Measurements from ENCODE around the gene NOX4. TPM values are rescaled to one million over a fixed set of nuclear protein-coding genes. Genes with fewer than 3 reads are reported as not detected.

NOX4 gene
- total and polyA plus RNA-seq, 7 donors, result 0.46 to 4.2 (median 1.8) TPM

DNA sequence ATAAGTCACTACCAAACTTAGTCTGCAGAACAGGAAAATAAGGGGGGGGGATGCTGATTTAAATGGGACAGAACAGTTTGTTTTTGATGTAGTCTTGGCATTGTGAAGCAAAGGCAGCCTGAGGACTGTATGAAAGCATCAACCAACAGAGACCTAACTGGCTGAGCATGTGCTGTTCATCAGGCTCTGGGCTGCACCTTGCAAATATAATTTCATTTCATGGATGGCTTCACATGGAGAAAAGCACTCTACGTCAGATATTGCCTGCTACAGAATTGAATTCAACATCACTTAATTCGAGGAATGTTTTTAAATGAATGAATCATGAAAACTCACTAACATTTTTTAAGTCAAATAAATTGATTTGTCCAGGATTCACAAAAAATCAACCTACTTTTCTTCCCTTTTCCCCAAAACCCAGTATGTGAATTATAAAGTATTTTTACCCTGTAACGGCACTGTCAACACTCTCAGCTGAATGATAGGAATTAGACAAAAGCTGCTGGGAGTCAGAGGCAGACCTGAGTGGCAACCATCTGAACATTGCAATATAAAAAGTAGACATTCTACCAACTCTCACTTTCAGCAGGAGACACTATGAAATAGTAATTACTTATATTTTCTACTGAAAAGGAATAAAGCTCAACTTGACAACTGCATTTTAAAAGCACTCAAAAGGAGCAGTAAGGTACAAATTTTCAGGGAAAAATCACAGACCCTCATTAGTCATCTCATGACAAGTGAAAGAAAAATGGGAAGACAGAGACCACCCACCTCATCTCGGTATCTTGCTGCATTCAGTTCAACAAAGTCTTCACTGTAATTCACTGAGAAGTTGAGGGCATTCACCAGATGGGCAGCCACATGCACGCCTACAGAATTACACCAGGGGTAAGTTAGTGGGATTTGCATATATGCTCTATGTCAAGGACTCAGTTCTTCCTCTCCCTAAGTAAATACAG lies 47.5 kb downstream of the NOX4 start:
- no peak overlapping the region for H3K4me3 ChIP-seq
- DNase-seq, result no peak
- no peaks in the 10 kb centered on the region for H3K4me1 ChIP-seq
- H3K27ac ChIP-seq, result no peak overlapping the region
- WGBS, 3 donors, result 65 to 68% (median 66%) methylated on average over 5 of the region's 5 CpGs
- ATAC-seq, result no peak
- H3K36me3 ChIP-seq (ENCODE audit: insufficient read depth in 1 of 2, low read depth in 1 of 2), result no peaks in the 10 kb centered on the region
- TF ChIP-seq, protein P1, sequence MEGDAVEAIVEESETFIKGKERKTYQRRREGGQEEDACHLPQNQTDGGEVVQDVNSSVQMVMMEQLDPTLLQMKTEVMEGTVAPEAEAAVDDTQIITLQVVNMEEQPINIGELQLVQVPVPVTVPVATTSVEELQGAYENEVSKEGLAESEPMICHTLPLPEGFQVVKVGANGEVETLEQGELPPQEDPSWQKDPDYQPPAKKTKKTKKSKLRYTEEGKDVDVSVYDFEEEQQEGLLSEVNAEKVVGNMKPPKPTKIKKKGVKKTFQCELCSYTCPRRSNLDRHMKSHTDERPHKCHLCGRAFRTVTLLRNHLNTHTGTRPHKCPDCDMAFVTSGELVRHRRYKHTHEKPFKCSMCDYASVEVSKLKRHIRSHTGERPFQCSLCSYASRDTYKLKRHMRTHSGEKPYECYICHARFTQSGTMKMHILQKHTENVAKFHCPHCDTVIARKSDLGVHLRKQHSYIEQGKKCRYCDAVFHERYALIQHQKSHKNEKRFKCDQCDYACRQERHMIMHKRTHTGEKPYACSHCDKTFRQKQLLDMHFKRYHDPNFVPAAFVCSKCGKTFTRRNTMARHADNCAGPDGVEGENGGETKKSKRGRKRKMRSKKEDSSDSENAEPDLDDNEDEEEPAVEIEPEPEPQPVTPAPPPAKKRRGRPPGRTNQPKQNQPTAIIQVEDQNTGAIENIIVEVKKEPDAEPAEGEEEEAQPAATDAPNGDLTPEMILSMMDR (IDR thresholded peaks at IDR 0.05), result no peak
- H3K9me3 ChIP-seq, result no peaks in the 10 kb centered on the region
- no peaks in the 10 kb centered on the region for H3K27me3 ChIP-seq (ENCODE audit: insufficient read depth in 3 of 3, low read length in 2 of 3)
- intact Hi-C loops (cut with DNase I), result no loop called here

DNA sequence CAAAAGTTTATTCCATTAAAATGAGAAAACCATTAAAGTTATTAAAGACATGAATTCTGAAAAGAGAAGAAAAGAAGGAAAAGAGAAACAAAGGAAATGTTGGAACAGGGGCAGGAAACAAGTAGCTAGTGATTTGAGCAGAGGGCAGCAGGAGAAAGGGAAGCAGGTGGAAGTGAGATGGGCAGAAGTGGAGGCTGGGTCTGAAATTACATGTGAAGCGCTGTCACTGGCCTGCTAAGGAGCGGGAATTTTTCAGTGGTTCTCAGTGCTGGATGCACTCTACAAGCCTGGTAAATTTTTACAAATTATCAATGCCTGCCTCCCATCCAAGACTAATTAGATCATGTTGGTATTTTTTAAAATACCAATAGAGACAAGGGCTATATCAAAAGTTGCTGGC lies 48.4 kb downstream of the NOX4 start:
- no peaks in the 10 kb centered on the region for H3K27me3 ChIP-seq (ENCODE audit: insufficient read depth in 3 of 3, low read length in 2 of 3)
- TF ChIP-seq, protein P1 (IDR thresholded peaks at IDR 0.05), result no peak
- 75 to 89% (median 88%) methylated on average over 2 of the region's 2 CpGs for WGBS, 3 donors
- no peak for ATAC-seq
- DNase-seq, result no peak
- H3K4me3 ChIP-seq, result no peak overlapping the region
- no peaks in the 10 kb centered on the region for H3K4me1 ChIP-seq
- H3K9me3 ChIP-seq, result no peaks in the 10 kb centered on the region
- H3K36me3 ChIP-seq (ENCODE audit: insufficient read depth in 1 of 2, low read depth in 1 of 2), result no peaks in the 10 kb centered on the region
- H3K27ac ChIP-seq, result no peak overlapping the region
- intact Hi-C loops (cut with DNase I), result no loop called here

DNA sequence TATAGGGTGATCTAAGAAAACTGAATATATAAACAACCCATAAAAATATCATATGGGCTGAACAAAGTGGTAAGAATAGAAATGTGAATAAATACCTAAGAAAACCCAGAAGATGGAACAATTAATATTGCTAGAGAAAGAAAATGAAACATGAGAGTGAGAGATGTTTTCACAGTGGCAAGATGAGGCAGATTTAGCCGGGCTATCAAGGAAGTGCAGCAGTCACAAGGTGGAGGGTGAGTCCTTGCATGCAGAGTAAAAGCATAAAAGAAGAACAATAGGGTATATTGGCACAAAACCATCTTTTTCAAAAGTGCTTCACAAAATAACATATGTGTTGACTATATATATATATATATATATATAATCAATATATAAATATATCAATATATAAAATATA lies 49.6 kb downstream of the NOX4 start:
- H3K9me3 ChIP-seq, result no peaks in the 10 kb centered on the region
- intact Hi-C loops (cut with DNase I), result no loop called here
- DNase-seq, result no peak
- TF ChIP-seq, protein P1 (IDR thresholded peaks at IDR 0.05), result no peak
- no peaks in the 10 kb centered on the region for H3K4me1 ChIP-seq
- no peaks in the 10 kb centered on the region for H3K36me3 ChIP-seq (ENCODE audit: insufficient read depth in 1 of 2, low read depth in 1 of 2)
- no peak for ATAC-seq
- H3K4me3 ChIP-seq, result no peak overlapping the region
- WGBS, 3 donors, result 66 to 81% (median 66%) methylated on average over 1 of the region's 1 CpG
- no peak overlapping the region for H3K27ac ChIP-seq
- no peaks in the 10 kb centered on the region for H3K27me3 ChIP-seq (ENCODE audit: insufficient read depth in 3 of 3, low read length in 2 of 3)

DNA sequence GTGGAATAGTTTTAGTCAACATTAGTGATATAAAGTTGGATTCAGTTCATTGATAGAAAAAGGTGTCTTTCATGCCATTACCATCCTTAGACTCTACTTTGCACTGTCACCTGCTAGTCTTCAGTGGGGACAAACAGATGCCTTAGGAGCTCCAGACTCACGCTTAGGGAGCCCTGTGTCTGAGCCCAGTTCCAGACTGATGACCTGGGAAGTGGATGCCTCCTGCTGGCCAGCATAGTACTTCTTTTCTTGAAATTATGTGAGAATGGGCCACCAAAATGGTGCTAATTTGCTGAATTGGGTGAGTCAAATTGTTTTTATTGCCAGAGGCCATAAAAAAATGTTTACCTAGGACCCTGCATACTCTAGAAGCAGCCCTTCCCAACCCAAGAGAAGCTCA lies 53.9 kb downstream of the NOX4 start:
- no peaks in the 10 kb centered on the region for H3K9me3 ChIP-seq
- no peak overlapping the region for H3K4me3 ChIP-seq
- TF ChIP-seq, protein P1 (IDR thresholded peaks at IDR 0.05), result no peak
- intact Hi-C loops (cut with DNase I), result no loop called here
- H3K27ac ChIP-seq, result no peak overlapping the region
- no peaks in the 10 kb centered on the region for H3K36me3 ChIP-seq (ENCODE audit: insufficient read depth in 1 of 2, low read depth in 1 of 2)
- H3K27me3 ChIP-seq (ENCODE audit: insufficient read depth in 3 of 3, low read length in 2 of 3), result no peaks in the 10 kb centered on the region
- DNase-seq (no peak), ATAC-seq (no peak)
- H3K4me1 ChIP-seq, result no peaks in the 10 kb centered on the region
- WGBS, 3 donors, result 88 to 94% (median 91%) methylated on average over 1 of the region's 1 CpG
